IMR-90 (cell line): Measurements from ENCODE around the gene HPS6. TPM values are rescaled to one million over a fixed set of nuclear protein-coding genes. Genes with fewer than 3 reads are reported as not detected.

Experiments
- ATAC-seq: fragments of 200-7000 bp; cut with Tn5 transposase; 2 replicates; pipeline ENCODE4 v1.9.1; 2020; ENCODE audit warnings: low read depth, mild to moderate bottlenecking, moderate library complexity
- BruUV-seq: library from RNA; stranded (reverse); fragments of 400-500 nt; replicated peaks from 2 replicates; lab custom pipeline; 2021; lab: Mats Ljungman, UMichigan
- CTCF ChIA-PET: fragments of 300-600 bp; formaldehyde crosslinking; extraction: SDS; loops from one replicate; lab custom pipeline; 2021; ENCODE audit warnings: antibody characterized with exemption; lab: Yijun Ruan, JAX
- POLR2A ChIA-PET: fragments of 300-600 bp; sonication (Branson Sonifier 250); formaldehyde crosslinking; loops from one replicate; lab custom pipeline; 2022; ENCODE audit warnings: antibody characterized with exemption; ENCODE audit not compliant: unreplicated experiment; lab: Charles Lee
- DNase-seq: peaks from one replicate; pipeline ENCODE4 v3.0.0; 2013
- H2AFZ ChIP-seq: replicated peaks from 2 replicates; pipeline ENCODE3; 2013; ENCODE audit warnings: low read length, mild to moderate bottlenecking; ENCODE audit not compliant: poor library complexity
- H2AK5ac ChIP-seq: 2 replicates; pipeline ENCODE4 v1.6.1; 2013; ENCODE audit warnings: low read depth, low read length, inconsistent platforms
- H2AK9ac ChIP-seq: replicated peaks from 2 replicates; pipeline ENCODE3; 2013; ENCODE audit warnings: mild to moderate bottlenecking, low read depth, low read length, moderate library complexity; ENCODE audit not compliant: poor library complexity
- H2BK120ac ChIP-seq: 2 replicates; pipeline ENCODE4 v1.6.1; 2013; ENCODE audit warnings: low read depth, low read length, inconsistent platforms
- H2BK15ac ChIP-seq: 3 replicates; pipeline ENCODE4 v1.6.1; 2013; ENCODE audit warnings: low read depth, low read length, inconsistent platforms
- H2BK20ac ChIP-seq: 2 replicates; pipeline ENCODE4 v1.6.1; 2013; ENCODE audit warnings: low read depth, mild to moderate bottlenecking, inconsistent platforms, low read length, moderate library complexity
- H2BK5ac ChIP-seq: 2 replicates; pipeline ENCODE4 v1.6.1; 2013; ENCODE audit warnings: mild to moderate bottlenecking, low read depth, low read length, inconsistent platforms; ENCODE audit not compliant: poor library complexity, severe bottlenecking
- H3K14ac ChIP-seq: replicated peaks from 2 replicates; pipeline ENCODE4 v1.6.1; 2013; ENCODE audit warnings: low read depth, low read length, inconsistent platforms
- H3K18ac ChIP-seq: 2 replicates; pipeline ENCODE4 v1.6.1; 2013; ENCODE audit warnings: low read depth, low read length, control low read depth
- H3K23ac ChIP-seq: 2 replicates; pipeline ENCODE4 v1.6.1; 2013; ENCODE audit warnings: low read depth, low read length, inconsistent platforms
- H3K27ac ChIP-seq: 2 replicates; pipeline ENCODE4 v1.5.1; 2013; ENCODE audit warnings: mild to moderate bottlenecking, control low read depth, low read length; ENCODE audit not compliant: insufficient read depth
- H3K27me3 ChIP-seq: 2 replicates; pipeline ENCODE4 v1.6.1; 2013; ENCODE audit warnings: low read length; ENCODE audit not compliant: control insufficient read depth, insufficient read depth
- H3K36me3 ChIP-seq: 2 replicates; pipeline ENCODE4 v1.6.1; 2013; ENCODE audit warnings: low read length, mixed read lengths; ENCODE audit not compliant: control insufficient read depth, insufficient read depth
- H3K4ac ChIP-seq: 2 replicates; pipeline ENCODE4 v1.6.1; 2013; ENCODE audit warnings: low read depth, low read length, inconsistent platforms
- H3K4me1 ChIP-seq: 2 replicates; pipeline ENCODE4 v1.6.1; 2013; ENCODE audit warnings: low read length, mixed read lengths; ENCODE audit not compliant: control insufficient read depth, insufficient read depth
- H3K4me2 ChIP-seq: 2 replicates; pipeline ENCODE4 v1.6.1; 2013; ENCODE audit warnings: low read depth, mild to moderate bottlenecking, control low read depth, low read length, moderate library complexity
- H3K4me3 ChIP-seq: 2 replicates; pipeline ENCODE4 v1.5.1; 2013; ENCODE audit warnings: low read depth, mild to moderate bottlenecking, control low read depth, low read length, moderate library complexity; ENCODE audit not compliant: insufficient read depth
- H3K56ac ChIP-seq: 2 replicates; pipeline ENCODE4 v1.6.1; 2013; ENCODE audit warnings: low read length, inconsistent platforms; ENCODE audit not compliant: insufficient read depth; ENCODE audit errors: extremely low read depth
- H3K79me1 ChIP-seq, 2 experiments: 2 replicates each; pipeline ENCODE4 v1.6.1; 2013; ENCODE audit warnings: low read length in 2 of 2, inconsistent platforms in 1 of 2, low read depth in 1 of 2
- H3K9ac ChIP-seq: 2 replicates; pipeline ENCODE4 v1.6.1; 2013; ENCODE audit warnings: low read depth, low read length, control low read depth
- H3K9me1 ChIP-seq: 2 replicates; pipeline ENCODE4 v1.6.1; 2013; ENCODE audit warnings: low read length, inconsistent platforms; ENCODE audit not compliant: insufficient read depth
- H3K9me3 ChIP-seq: 2 replicates; pipeline ENCODE4 v1.6.1; 2013; ENCODE audit warnings: low read length; ENCODE audit not compliant: control insufficient read depth, insufficient read depth
- H4K20me1 ChIP-seq: 2 replicates; pipeline ENCODE4 v1.6.1; 2013; ENCODE audit warnings: low read length, inconsistent platforms; ENCODE audit not compliant: insufficient read depth
- H4K5ac ChIP-seq: 2 replicates; pipeline ENCODE4 v1.6.1; 2013; ENCODE audit warnings: mild to moderate bottlenecking, low read depth, low read length, control low read depth
- H4K8ac ChIP-seq, 2 experiments: 2 replicates each; pipeline ENCODE4 v1.6.1; 2013; ENCODE audit warnings: low read depth in 2 of 2, low read length in 2 of 2, control low read depth in 1 of 2, inconsistent platforms in 1 of 2
- H4K91ac ChIP-seq: 2 replicates; pipeline ENCODE4 v1.6.1; 2013; ENCODE audit warnings: low read depth, low read length, inconsistent platforms; ENCODE audit not compliant: insufficient read depth
- BHLHE40 ChIP-seq: fragments of 150-350 bp; IDR thresholded peaks from 2 replicates; pipeline ENCODE4 v1.6.1; 2016; ENCODE audit warnings: mild to moderate bottlenecking, low read depth, low read length
- CEBPB ChIP-seq: IDR thresholded peaks from 2 replicates; pipeline ENCODE4 v1.6.1; 2012; ENCODE audit warnings: low read depth, low read length, improper control_type of control experiment
- CHD1 ChIP-seq: IDR thresholded peaks from 2 replicates; pipeline ENCODE4 v1.6.1; 2012; ENCODE audit warnings: low read depth, low read length, improper control_type of control experiment
- FOS ChIP-seq: fragments of 150-350 bp; IDR thresholded peaks from 2 replicates; pipeline ENCODE4 v1.6.1; 2016; ENCODE audit warnings: low read depth, low read length
- MAFK ChIP-seq: IDR thresholded peaks from 2 replicates; pipeline ENCODE4 v1.6.1; 2012; ENCODE audit warnings: low read depth, low read length, improper control_type of control experiment
- MAZ ChIP-seq: IDR thresholded peaks from 2 replicates; pipeline ENCODE4 v1.6.1; 2012; ENCODE audit warnings: low read depth, mild to moderate bottlenecking, low read length, improper control_type of control experiment, moderate library complexity, borderline replicate concordance
- MXI1 ChIP-seq: IDR thresholded peaks from 2 replicates; pipeline ENCODE4 v1.6.1; 2012; ENCODE audit warnings: low read depth, mild to moderate bottlenecking, low read length, moderate library complexity, borderline replicate concordance
- NFE2L2 ChIP-seq: fragments of 150-350 bp; IDR thresholded peaks from 2 replicates; pipeline ENCODE4 v1.6.1; 2016; ENCODE audit warnings: low read depth, mild to moderate bottlenecking, low read length
- POLR2A ChIP-seq: IDR thresholded peaks from 2 replicates; pipeline ENCODE4 v1.6.1; 2012; ENCODE audit warnings: mild to moderate bottlenecking, low read depth, low read length
- RAD21 ChIP-seq: IDR thresholded peaks from 2 replicates; pipeline ENCODE4 v1.6.1; 2012; ENCODE audit warnings: low read length, improper control_type of control experiment
- RCOR1 ChIP-seq: IDR thresholded peaks from 2 replicates; pipeline ENCODE4 v1.6.1; 2012; ENCODE audit warnings: mild to moderate bottlenecking, low read length, improper control_type of control experiment; ENCODE audit not compliant: insufficient replicate concordance
- RFX5 ChIP-seq: IDR thresholded peaks from 2 replicates; pipeline ENCODE4 v1.8.0; 2012; ENCODE audit warnings: low read depth, mild to moderate bottlenecking, low read length, moderate library complexity
- SMC3 ChIP-seq: fragments of 150-350 bp; IDR thresholded peaks from 2 replicates; pipeline ENCODE4 v1.6.1; 2016; ENCODE audit warnings: low read depth, mild to moderate bottlenecking, antibody characterized with exemption, low read length, moderate library complexity
- WGBS, 2 experiments: methylation state at CpG; one replicate each; pipeline versions ENCODE4 v1.1.5 to v1.1.7; 2013; ENCODE audit warnings: missing lambda C conversion rate in 2 of 2; ENCODE audit not compliant: insufficient read length in 1 of 2; ENCODE audit errors: extremely low coverage in 2 of 2; 5-methylcytosine and 5-hydroxymethylcytosine counted together
- dilution Hi-C: fragments of 300-500 bp; cut with HindIII; formaldehyde crosslinking; loops from one replicate; pipeline ENCODE4 v1.14.3; 2018; ENCODE audit warnings: low sequenced_read_pairs; ENCODE audit not compliant: unreplicated experiment
- in situ Hi-C: fragments of 300-500 bp; cut with MboI; formaldehyde crosslinking; loops from 3 replicates; pipeline ENCODE4 v1.14.3; 2019; ENCODE audit warnings: low sequenced_read_pairs, inconsistent platforms, mixed read lengths
- intact Hi-C: fragments of 100-400 bp; cut with micrococcal nuclease; formaldehyde crosslinking; loops from 2 replicates; pipeline ENCODE4 v1.10.0; 2022
- polyA plus RNA-seq, 3 experiments: library from polyadenylated mRNA; depleted of rRNA; stranded (reverse); fragments of >200 nt; gene quantifications; 2 replicates each; pipeline ENCODE4 v1.2.3, GENCODE V29; 2012; ENCODE audit warnings: low replicate concordance in 1 of 3
- total RNA-seq: library from RNA; depleted of rRNA; stranded (reverse); fragments of >200 nt; gene quantifications from 2 replicates; pipeline ENCODE4 v1.2.3, GENCODE V29; 2012
- TF ChIP-seq, protein P1 (sequence below): fragments of 150-350 bp; IDR thresholded peaks from 2 replicates; pipeline ENCODE4 v1.6.1; 2017; ENCODE audit warnings: mild to moderate bottlenecking, antibody characterized with exemption, low read length, low read depth
- TF ChIP-seq, protein P2 (sequence below): conservative IDR thresholded peaks from 2 replicates; pipeline ENCODE4 v1.5.1; 2012; ENCODE audit warnings: mild to moderate bottlenecking, low read depth, low read length, improper control_type of control experiment
- TF ChIP-seq, protein P3 (sequence below): fragments of 150-350 bp; IDR thresholded peaks from 2 replicates; pipeline ENCODE4 v1.6.1; 2016; ENCODE audit warnings: low read depth, mild to moderate bottlenecking, low read length, moderate library complexity, borderline replicate concordance

The HPS6 gene
- total and polyA plus RNA-seq, 2 of the 4 experiments (the other 2 are of a cell fraction), result 10.5 to 23.1 TPM

DNA sequence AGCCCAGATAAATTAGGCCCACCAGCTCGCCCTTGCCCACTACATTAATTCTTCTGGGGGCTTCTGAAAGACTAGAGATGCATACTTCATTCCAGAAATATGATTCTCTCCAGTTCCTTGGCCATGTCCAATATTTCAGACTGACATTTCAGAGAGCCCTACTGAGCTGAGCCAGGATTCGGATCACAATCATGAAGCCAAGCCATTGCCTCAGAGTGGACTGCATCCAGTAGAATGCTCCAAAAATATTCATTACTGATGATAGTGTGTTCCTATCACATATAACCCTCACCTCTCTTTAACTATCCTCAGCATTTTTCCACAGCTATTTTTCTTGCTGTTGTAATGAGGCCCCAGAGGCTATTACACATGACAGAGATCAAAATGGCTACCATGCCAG lies 47.9 kb upstream of the HPS6 start:
- H3K9me1 ChIP-seq, result no peaks in the 10 kb centered on the region
- no peak overlapping the region for H3K23ac ChIP-seq
- no peak overlapping the region for H3K18ac ChIP-seq
- H3K27me3 ChIP-seq, result no peaks in the 10 kb centered on the region
- no peaks in the 10 kb centered on the region for H3K4me1 ChIP-seq
- intact Hi-C loops, result loop anchor here (2.0 kb wide), 1 partner anchor 56 kb away; no protein-coding TSS in a partner anchor
- no peak overlapping the region for H3K4ac ChIP-seq
- no peaks in the 10 kb centered on the region for H3K9me3 ChIP-seq
- TF ChIP-seq, protein P1, sequence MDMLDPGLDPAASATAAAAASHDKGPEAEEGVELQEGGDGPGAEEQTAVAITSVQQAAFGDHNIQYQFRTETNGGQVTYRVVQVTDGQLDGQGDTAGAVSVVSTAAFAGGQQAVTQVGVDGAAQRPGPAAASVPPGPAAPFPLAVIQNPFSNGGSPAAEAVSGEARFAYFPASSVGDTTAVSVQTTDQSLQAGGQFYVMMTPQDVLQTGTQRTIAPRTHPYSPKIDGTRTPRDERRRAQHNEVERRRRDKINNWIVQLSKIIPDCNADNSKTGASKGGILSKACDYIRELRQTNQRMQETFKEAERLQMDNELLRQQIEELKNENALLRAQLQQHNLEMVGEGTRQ, result no peak
- TF ChIP-seq, protein P2, sequence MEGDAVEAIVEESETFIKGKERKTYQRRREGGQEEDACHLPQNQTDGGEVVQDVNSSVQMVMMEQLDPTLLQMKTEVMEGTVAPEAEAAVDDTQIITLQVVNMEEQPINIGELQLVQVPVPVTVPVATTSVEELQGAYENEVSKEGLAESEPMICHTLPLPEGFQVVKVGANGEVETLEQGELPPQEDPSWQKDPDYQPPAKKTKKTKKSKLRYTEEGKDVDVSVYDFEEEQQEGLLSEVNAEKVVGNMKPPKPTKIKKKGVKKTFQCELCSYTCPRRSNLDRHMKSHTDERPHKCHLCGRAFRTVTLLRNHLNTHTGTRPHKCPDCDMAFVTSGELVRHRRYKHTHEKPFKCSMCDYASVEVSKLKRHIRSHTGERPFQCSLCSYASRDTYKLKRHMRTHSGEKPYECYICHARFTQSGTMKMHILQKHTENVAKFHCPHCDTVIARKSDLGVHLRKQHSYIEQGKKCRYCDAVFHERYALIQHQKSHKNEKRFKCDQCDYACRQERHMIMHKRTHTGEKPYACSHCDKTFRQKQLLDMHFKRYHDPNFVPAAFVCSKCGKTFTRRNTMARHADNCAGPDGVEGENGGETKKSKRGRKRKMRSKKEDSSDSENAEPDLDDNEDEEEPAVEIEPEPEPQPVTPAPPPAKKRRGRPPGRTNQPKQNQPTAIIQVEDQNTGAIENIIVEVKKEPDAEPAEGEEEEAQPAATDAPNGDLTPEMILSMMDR, result no peak
- TF ChIP-seq NFE2L2 (no peak), SMC3 (no peak), MAZ (no peak), CEBPB (no peak), CHD1 (no peak), POLR2A (no peak), RCOR1 (no peak), MAFK (no peak), RFX5 (no peak), RAD21 (no peak), MXI1 (no peak), FOS (no peak), BHLHE40 (no peak)
- TF ChIP-seq, protein P3, sequence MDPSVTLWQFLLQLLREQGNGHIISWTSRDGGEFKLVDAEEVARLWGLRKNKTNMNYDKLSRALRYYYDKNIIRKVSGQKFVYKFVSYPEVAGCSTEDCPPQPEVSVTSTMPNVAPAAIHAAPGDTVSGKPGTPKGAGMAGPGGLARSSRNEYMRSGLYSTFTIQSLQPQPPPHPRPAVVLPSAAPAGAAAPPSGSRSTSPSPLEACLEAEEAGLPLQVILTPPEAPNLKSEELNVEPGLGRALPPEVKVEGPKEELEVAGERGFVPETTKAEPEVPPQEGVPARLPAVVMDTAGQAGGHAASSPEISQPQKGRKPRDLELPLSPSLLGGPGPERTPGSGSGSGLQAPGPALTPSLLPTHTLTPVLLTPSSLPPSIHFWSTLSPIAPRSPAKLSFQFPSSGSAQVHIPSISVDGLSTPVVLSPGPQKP, result no peak
- DNase-seq (no peak), ATAC-seq (no peak)
- no peak overlapping the region for H2AK9ac ChIP-seq
- no peaks in the 10 kb centered on the region for H3K79me1 ChIP-seq
- in situ Hi-C loops, result loop anchor here (10.0 kb wide), 1 partner anchor 132 kb away; no protein-coding TSS in a partner anchor
- no peak overlapping the region for H2AFZ ChIP-seq
- H2AK5ac ChIP-seq, result no peak overlapping the region
- H4K5ac ChIP-seq, result no peak overlapping the region
- no peak overlapping the region for H2BK15ac ChIP-seq
- no peak overlapping the region for H2BK20ac ChIP-seq
- no peak overlapping the region for H3K9ac ChIP-seq
- no peaks in the 10 kb centered on the region for H4K20me1 ChIP-seq
- ChIA-PET CTCF (interaction anchor here (0.6 kb wide), 2 partner anchors 59 to 177 kb away, joined by 3 read pairs; no protein-coding TSS in a partner anchor), POLR2A (no interaction called here)
- no peak overlapping the region for H3K4me3 ChIP-seq
- no peak overlapping the region for H3K14ac ChIP-seq
- dilution Hi-C loops, result no loop called here
- H2BK5ac ChIP-seq, result no peak overlapping the region
- H2BK120ac ChIP-seq, result no peak overlapping the region
- H4K91ac ChIP-seq, result no peak overlapping the region
- no peak overlapping the region for H3K56ac ChIP-seq
- H3K36me3 ChIP-seq, result peaks cover 18% of the 10 kb centered on the region
- H3K27ac ChIP-seq, result no peak overlapping the region
- 100% methylated on average over 1 of the region's 2 CpGs; no CpG with 5 or more reads in 1 of the 2 experiments for WGBS, 2 experiments
- BruUV-seq, result no TSS peak
- H4K8ac ChIP-seq, result no peak overlapping the region
- no peak overlapping the region for H3K4me2 ChIP-seq
